ENCODE measurements around the gene BICDL2. TPM values are rescaled to one million over a fixed set of nuclear protein-coding genes. Genes with fewer than 3 reads are reported as not detected.

The BICDL2 gene
- total and polyA plus RNA-seq, 9 of the 15 experiments (the other 6 are each of a cell fraction or from before 2014, with no cell fraction given) = 0.09 to 0.28 (median 0.09) TPM; not detected in 6

GRCh38 chr16:2980227-2981176 is 56.2 kb downstream of the BICDL2 start, which contains the start of gene PKMYT1 (continued):
- TF ChIP-seq E2F8 (IDR thresholded peaks at IDR 0.05; ENCODE audit: low read depth, partially characterized antibody) = peak; percentile 81
- no peak for TF ChIP-seq ZNF445 (CRISPR knock-in tag; IDR thresholded peaks at IDR 0.05; ENCODE audit: low read depth)
- TF ChIP-seq WHSC1 (IDR thresholded peaks at IDR 0.05; ENCODE audit: low read length) = no peak
- peak; percentile 70 for TF ChIP-seq CREM (IDR thresholded peaks at IDR 0.05; ENCODE audit: low read depth)
- TF ChIP-seq JUN (IDR thresholded peaks at IDR 0.05; ENCODE audit: borderline replicate concordance, low read depth, low read length) = no peak
- peak; percentile 28; the same call in 1 of the 2 replicates for TF ChIP-seq JUN (CRISPR knock-in tag; IDR thresholded peaks at IDR 0.05; ENCODE audit: borderline replicate concordance)
- no peak for TF ChIP-seq NR2F6 (CRISPR knock-in tag; IDR thresholded peaks at IDR 0.05)
- peak; percentile 70 for TF ChIP-seq CXXC5 (CRISPR knock-in tag; IDR thresholded peaks at IDR 0.05)
- TF ChIP-seq USF2 (CRISPR knock-in tag; IDR thresholded peaks at IDR 0.05) = no peak
- TF ChIP-seq TAF9B (IDR thresholded peaks at IDR 0.05; ENCODE audit: partially characterized antibody) = no peak
- TF ChIP-seq ZNF592 (IDR thresholded peaks at IDR 0.05) = peak; percentile 14; the same call in 1 of the 2 replicates
- TF ChIP-seq DLX4 (CRISPR knock-in tag; IDR thresholded peaks at IDR 0.05) = no peak
- TF ChIP-seq MEF2A (IDR thresholded peaks at IDR 0.05; ENCODE audit: control insufficient read depth, low read depth, low read length) = 0 out of 2 replicates have a peak, but pooled peaks have one; percentile 43
- no peak for TF ChIP-seq ZNF197 (CRISPR knock-in tag; IDR thresholded peaks at IDR 0.05; ENCODE audit: low read depth)
- TF ChIP-seq HLTF (IDR thresholded peaks at IDR 0.05) = no peak
- TF ChIP-seq KHSRP (IDR thresholded peaks at IDR 0.05) = no peak
- TF ChIP-seq ELK3 (CRISPR knock-in tag; IDR thresholded peaks at IDR 0.05) = 0 out of 2 replicates have a peak, but pooled peaks have one; percentile 10
- TF ChIP-seq ZNF583 (CRISPR knock-in tag; IDR thresholded peaks at IDR 0.05) = peak; percentile 69; the same call in 1 of the 2 replicates

Measured in K562 (cell line).